Brain microvascular endothelial cell (primary cell): ENCODE results near the gene GRXCR2.
"Not testable (repeated sequence)": the region's sequence is repeated elsewhere in the genome, so short reads cannot be mapped to it uniquely, and the experiment has no call there.

ENCODE experiments used
- DNase-seq: peaks from one replicate; pipeline ENCODE4 v3.0.0-alpha.2; 2020
- H3K27ac ChIP-seq: fragments of 250-450 bp; sonication (Bioruptor Pico); 2 replicates; pipeline ENCODE4 v1.5.1; 2020; ENCODE audit warnings: mild to moderate bottlenecking, moderate library complexity
- H3K27me3 ChIP-seq: fragments of 250-450 bp; sonication (Bioruptor Pico); replicated peaks from 2 replicates; pipeline ENCODE4 v1.5.1; 2020; ENCODE audit warnings: mild to moderate bottlenecking
- H3K36me3 ChIP-seq: fragments of 250-450 bp; sonication (Bioruptor Pico); replicated peaks from 2 replicates; pipeline ENCODE4 v1.5.1; 2020; ENCODE audit warnings: mild to moderate bottlenecking
- H3K4me3 ChIP-seq: 2 replicates; pipeline ENCODE4 v1.5.1; 2011; ENCODE audit warnings: low read depth, mild to moderate bottlenecking, control low read depth, low read length, moderate library complexity
- CTCF ChIP-seq: IDR thresholded peaks from 2 replicates; pipeline ENCODE4 v1.5.1; 2011; ENCODE audit warnings: low read depth, mild to moderate bottlenecking, moderate library complexity, low read length, control low read depth, inconsistent platforms; ENCODE audit errors: missing control alignments
- in situ Hi-C: cut with HindIII; loops from 2 replicates; pipeline ENCODE4 v1.10.0; 2017; ENCODE audit warnings: low sequenced_read_pairs, low pct_ligation_motif_present

The GRXCR2 gene

GRCh38 chr5:145872486-145872885 is 328 bp downstream of the GRXCR2 start:
- DNase-seq: no peak
- no peaks in the 10 kb centered on the region for H3K36me3 ChIP-seq
- H3K27me3 ChIP-seq: no peaks in the 10 kb centered on the region
- in situ Hi-C loops: no loop called here
- no peak overlapping the region for H3K4me3 ChIP-seq
- no peak for TF ChIP-seq CTCF
- H3K27ac ChIP-seq: no peak overlapping the region

GRCh38 chr5:145869753-145870152 is 3.1 kb downstream of the GRXCR2 start:
- no peak overlapping the region for H3K4me3 ChIP-seq
- no peaks in the 10 kb centered on the region for H3K27me3 ChIP-seq
- DNase-seq: no peak
- no peaks in the 10 kb centered on the region for H3K36me3 ChIP-seq
- TF ChIP-seq CTCF: no peak
- H3K27ac ChIP-seq: no peak overlapping the region
- in situ Hi-C loops: no loop called here

GRCh38 chr5:145867806-145868205 is 5.0 kb downstream of the GRXCR2 start:
- H3K4me3 ChIP-seq: no peak overlapping the region
- no peak overlapping the region for H3K27ac ChIP-seq
- DNase-seq: no peak
- in situ Hi-C loops: no loop called here
- no peaks in the 10 kb centered on the region for H3K27me3 ChIP-seq
- no peak for TF ChIP-seq CTCF
- no peaks in the 10 kb centered on the region for H3K36me3 ChIP-seq

GRCh38 chr5:145864432-145864831 is 8.4 kb downstream of the GRXCR2 start:
- H3K27ac ChIP-seq, in situ Hi-C loops, H3K27me3 ChIP-seq, H3K4me3 ChIP-seq, H3K36me3 ChIP-seq, DNase-seq: not testable (repeated sequence)

- DNase-seq: no peak
- no peak overlapping the region for H3K27ac ChIP-seq
- TF ChIP-seq CTCF: no peak
- H3K36me3 ChIP-seq: no peaks in the 10 kb centered on the region
- in situ Hi-C loops: no loop called here
- no peaks in the 10 kb centered on the region for H3K27me3 ChIP-seq
- no peak overlapping the region for H3K4me3 ChIP-seq
These were observed 9.8 kb downstream of the GRXCR2 start for GRCh38 chr5:145863003-145863402.

- DNase-seq: no peak
- no peak overlapping the region for H3K4me3 ChIP-seq
- in situ Hi-C loops: no loop called here
- no peaks in the 10 kb centered on the region for H3K36me3 ChIP-seq
- TF ChIP-seq CTCF: peak; percentile 45
- no peak overlapping the region for H3K27ac ChIP-seq
- H3K27me3 ChIP-seq: no peaks in the 10 kb centered on the region
These were observed 12.9 kb downstream of the GRXCR2 start for GRCh38 chr5:145859897-145860296.

GRCh38 chr5:145859453-145859852 is 13.4 kb downstream of the GRXCR2 start:
- Histone ChIP-seq H3K36me3 (no peaks in the 10 kb centered on the region), H3K27ac (no peak overlapping the region), H3K27me3 (no peaks in the 10 kb centered on the region), H3K4me3 (no peak overlapping the region)
- no peak for DNase-seq
- in situ Hi-C loops: no loop called here
- TF ChIP-seq CTCF: no peak
